ENCODE results near the gene ADGRG3.

The ADGRG3 gene

DNA sequence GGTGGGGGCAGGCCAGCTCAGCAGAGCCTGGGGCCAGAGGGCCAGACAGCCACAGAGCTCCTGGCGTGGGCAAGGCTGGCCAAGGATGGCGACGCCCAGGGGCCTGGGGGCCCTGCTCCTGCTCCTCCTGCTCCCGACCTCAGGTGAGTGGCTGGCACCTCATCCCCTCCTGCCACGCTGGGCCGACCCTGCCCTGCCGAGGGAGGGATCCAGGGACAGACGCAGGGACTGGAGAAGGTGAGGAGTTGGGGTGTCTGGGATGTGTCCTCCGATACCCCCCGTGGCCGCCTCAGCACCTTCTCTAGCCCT, at the start of gene ADGRG3:
Gene ADGRG3, plus strand, starts transcription at position 44 of the 309 bp plus-strand sequence. Its CDS starts 42 bp downstream, at position 86.
- no peak for DNase-seq

DNA sequence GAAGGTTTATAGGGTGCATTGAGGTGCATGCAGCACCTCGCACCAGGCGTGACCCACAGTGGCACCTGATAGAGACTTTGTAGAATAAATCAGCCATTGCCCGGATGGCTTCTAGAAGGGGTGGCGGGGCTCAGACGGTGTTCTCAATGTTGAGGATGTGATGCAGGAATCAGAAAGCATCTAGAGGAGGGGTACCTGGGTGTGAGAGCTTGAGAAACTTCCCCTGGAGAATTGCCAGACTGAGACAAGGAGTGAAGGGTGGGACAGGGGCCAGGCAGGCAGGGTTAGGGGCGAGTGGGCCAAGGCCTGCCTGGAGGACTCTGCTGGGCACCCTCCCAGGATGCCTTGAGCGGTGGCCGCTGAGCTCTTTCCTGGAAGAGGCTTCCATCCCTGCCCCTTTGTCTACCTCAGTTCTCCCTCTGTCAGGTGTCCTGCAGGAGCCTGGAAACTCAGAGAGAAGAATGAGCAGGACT, 48.9 kb upstream of the ADGRG3 start:
- no peak for DNase-seq

DNA sequence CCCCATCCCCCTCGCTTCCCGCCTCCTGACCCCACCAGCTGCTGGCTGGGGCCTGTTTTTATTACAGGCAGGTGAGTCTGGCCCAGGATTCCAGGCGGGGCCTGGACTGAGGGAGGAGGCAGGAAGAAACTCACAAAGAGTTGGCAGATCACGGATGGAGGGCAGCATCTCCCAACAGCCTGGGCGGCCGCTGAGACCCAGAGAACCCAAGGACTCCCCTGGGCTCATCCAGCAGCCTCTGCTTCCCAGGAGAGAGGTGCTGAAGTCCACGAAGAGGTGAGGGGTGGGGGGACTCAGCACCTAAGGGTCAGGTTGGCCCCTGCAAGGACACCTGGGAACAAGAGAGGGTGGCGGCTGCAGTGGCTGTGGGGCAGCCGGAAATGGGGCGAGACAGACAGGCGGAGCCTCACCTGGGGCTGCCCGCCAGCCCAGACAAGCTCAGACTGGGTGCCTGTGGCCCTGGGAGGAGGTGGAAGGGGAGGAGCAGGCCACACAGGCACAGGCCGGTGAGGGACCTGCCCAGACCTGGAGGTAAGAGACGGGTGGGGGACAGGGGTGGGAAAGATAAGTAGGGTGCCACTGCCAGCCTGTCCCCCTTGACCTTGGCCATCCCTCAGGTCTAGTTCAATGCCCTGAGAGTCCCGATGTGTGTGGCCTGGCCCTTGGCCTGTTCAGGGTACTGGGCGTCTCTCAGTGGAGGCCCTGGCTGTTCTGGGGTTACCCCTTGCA, 48.3 kb upstream of the ADGRG3 start:
- no peak for DNase-seq

- DNase-seq: no peak
Observed at GRCh38 chr16:57620335-57621231, 47.5 kb upstream of the ADGRG3 start.

DNA sequence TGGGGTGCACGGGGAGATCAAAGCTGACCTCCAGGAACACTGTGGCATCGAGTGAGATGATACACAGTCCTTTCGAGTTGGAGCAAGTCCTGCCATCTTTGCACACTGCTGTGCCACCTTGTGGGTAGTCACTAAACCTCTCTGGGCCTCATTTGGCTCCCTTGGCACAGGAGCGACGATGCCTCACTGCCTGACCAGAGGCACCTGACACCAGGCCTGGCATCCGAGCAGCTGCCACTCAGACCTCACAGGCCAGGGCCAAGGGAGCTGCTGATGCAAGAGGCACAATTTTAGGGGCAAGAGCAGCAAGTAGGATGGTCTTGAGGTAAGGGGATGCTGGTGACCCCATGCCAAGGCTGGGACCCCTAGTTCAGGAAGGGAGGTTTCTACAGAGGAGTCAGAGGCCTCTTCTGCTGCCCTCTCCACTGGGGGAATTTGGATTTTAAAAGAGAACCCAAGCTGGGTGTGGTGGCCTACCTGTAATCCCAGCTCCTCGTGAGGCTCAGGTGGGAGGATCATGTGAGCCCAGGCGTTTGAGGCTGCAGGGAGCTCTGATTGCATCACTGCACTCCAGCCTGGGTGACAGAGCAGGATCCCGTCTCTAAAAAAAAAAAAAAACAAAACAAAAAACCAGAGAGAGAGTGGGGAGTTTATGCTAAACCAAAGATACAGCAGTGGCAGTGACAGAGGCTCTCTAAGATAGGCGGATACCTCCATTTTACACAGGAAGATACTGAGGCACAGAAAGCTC, 46.4 kb upstream of the ADGRG3 start:
- DNase-seq: no peak

DNA sequence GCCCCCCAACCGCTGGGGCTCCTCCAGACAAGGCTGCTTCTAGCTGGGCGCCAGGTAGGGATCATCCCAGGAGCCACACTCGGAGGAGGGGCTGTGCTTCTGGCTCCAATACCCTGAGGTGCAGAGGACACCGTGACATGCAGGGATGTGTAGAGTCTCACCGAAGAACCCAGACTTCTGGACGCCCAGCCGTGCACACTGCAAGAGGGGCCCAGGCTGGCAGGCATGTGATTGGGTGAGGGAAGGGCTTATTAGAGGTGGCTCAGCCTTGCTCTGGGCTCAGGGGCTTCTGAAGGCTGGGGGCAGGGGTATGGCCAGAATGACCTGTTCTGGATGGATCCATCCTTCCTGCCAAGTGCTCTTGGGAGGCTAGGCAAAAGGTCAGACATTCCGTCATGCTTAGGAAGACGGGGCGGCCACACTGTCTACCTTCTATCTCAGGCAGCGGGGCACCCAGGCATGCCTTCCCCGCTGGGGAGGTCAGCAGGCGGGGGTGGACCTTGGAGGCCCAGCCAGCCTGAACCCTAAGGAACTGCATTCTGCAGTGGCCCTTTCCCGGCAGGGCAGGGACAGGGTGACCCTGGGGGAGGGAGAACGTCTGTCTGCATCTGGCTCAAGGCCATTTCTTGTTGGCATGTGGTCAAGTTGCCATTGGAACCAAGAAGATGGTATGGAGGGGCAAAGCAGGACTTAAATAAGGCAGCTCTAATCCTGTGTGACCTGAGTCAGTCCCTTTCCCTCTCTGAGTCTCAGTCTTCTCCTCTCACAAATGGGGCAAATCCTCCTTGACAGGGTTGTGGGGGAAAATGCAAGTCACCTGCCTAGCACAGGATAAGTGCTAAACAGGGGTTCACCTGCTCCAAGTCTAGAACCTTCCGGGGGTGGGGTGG, 45.5 kb upstream of the ADGRG3 start:
- DNase-seq: no peak

DNA sequence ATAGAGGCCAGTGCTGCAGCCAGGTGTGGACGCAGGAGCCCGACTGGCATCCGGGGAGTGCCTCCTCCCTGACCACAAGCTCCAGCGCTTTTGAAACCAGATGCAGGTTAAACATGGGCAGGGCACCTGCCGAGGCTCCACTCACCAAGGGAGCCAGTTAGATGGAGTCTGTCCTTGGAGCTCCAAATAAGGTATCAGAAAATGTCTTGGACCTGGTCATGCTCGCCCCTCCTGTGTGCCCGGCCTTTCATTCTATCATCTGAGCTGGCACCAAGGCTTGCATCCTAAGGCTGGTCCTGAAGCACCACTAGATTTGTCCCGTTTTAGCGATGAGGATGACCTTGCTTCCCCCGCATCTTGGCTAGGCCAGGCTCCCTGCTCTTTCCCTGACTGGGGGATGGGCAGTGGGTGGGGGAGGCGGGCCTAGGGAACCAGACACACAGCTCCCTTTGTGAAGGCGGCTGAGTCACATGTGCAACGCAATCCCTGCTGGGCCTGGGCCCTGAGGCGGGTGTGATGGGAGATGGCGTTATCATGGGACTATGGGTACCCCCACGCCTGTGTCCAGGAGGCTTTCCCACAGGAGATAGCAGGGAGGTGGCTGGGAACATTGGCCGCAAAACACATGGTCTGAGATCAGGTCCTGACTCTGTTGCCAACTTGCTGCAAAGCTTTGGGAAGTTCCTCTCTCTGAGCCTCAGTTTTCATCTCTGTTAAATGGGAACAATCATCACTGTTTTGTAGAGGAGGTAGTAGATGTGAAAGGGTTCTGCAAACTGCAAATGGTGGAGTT, 44.7 kb upstream of the ADGRG3 start:
- no peak for DNase-seq

- DNase-seq: no peak
Observed at GRCh38 chr16:57624044-57624688, 43.9 kb upstream of the ADGRG3 start.

GRCh38 chr16:57624806-57625500, 43.2 kb upstream of the ADGRG3 start:
- DNase-seq: no peak

- DNase-seq: no peak
Observed at GRCh38 chr16:57626420-57627170, 41.5 kb upstream of the ADGRG3 start.

DNA sequence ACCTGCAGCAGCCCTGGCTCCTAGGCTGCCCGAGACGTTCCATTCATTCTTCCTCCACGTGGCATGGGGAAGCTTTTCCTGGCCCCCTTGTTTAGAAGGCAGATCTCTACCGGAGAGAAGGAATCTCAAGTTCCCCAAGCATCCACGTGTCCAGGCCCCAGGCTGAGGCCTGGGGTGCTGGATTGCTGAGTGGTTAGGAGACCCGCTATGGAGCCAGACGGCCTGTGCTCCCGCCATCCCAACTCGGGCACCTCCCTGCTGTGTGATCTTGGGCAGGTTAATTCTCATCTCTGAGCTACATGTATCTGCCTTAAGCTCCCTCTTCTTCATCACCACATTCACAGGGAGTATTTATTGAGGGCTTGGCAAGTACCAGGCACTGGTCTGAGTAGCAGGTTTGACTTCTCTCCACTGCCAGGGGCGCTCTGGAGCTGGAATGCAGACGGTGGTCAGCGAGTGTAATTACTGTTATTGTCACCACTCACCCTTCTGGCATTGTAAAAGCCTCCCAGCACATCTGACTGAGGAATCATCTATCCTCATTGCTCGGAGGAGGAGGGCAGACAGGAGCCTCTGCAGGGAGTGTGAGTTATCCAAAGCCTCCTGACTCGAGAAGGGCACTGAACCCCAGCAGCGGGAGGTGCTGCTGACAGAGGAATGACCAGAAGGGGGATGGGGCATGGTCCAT, 40.8 kb upstream of the ADGRG3 start:
- DNase-seq: no peak

DNA sequence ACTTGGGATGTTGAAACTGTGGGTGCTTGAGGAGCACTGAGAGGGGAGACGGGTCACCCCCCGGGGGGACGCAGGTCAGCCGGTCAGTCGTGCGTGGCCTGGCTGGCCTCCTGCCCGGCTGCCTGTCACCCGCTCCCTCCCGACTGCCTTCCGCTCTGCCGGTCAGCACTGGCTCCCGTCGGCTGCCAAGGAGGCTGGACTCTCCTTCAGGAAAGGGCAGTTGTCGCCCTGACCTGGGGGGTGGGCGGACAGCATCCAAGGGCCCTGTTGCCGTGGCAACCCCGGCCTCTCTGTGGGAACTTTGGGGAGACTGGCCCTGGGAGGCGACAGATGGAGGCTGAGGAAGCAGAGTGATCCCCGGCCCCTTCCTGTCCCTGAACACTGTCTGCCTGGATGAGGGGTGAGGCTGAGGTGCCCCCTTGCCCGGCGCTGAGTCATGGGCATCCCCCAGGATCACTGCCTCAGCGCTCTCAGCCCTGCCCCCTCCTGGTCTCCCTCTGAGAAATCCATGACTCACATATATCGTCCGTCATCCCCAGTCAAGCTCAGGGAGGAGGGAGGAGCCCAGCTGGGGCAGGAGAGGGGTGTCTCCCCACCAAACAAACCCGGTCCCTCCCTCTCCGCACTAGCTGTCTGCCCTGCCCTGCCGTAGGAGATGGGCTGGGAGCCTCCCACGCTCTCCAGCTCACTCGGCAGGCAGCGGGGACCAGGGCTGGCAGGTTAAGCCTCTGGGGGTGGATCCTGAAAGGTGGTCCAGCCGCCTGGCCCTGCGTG, 39.9 kb upstream of the ADGRG3 start, which contains the start of gene ADGRG1:
Gene ADGRG1, plus strand, starts transcription at position 623 of the 774 bp plus-strand sequence. CDS start 21,658 bp downstream, outside the sequence.
- DNase-seq: peak; percentile 79

GRCh38 chr16:57628783-57629293, 39.3 kb upstream of the ADGRG3 start:
- no peak for DNase-seq

GRCh38 chr16:57629516-57630406, 38.3 kb upstream of the ADGRG3 start:
- no peak for DNase-seq

DNA sequence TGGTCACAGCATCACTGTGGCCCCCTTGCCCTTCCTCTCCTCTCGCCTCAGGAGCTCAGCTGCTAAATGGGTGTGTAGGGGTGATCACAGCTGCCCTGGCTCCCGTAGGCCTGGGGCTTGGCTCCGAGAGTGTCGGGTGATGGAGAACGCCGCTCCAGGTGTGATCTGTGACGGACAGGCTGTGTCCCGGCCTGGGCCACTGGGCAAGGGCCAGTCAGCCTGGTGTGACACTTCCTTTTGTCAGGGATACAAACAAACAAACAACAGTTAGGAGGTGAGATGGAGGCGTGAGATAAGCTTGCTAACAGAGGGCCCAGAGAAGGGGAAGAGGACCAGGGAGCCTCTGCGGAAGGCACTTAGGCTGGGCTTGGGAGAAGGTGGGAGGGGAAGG, 37.7 kb upstream of the ADGRG3 start:
- no peak for DNase-seq
